Measurements from ENCODE around the gene SLFNL1.

The SLFNL1 gene

DNA sequence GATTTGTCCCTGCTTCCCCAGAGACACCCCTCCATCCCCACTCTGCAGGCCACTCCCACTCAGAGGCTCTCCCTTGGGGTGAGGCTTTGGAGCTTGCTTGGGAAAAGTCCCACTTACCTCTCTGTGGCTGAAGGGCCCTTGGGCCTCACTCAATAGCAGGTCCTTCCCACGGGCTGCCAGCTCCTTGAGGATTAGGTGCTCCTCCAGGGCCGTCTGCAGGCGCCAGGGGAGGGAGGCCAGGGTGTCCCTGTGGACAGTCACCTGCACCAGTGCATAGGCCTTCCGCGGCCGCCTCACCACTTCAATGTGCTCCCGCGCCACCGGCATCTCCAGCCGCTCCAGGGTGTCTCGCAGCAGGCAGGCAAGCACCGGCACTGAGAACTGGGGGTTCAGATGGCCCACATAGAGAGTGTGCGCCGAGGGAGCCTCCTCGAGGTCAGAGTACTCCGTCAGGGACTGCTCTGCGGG lies 1.4 kb downstream of the SLFNL1 start:
- DNase-seq (ENCODE audit: low read depth), result no peak

DNA sequence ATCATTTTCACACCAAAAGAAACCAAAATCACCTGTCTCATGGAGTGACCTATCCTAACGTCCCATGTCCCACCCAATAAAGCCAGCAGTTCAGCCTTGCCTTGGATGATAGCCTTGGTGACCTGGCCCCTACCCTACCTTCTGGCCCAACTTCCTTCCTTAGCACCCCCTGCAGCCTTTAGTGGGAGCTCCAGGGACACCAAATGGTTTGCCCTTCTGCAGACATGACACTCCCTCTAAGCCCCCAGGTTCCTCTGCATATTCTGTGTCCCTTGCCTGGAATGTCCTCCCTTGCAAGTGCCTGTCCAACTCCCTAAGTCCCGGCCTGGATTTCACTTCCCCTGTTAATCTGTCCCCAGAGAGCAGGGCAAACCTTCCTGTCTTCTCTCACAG lies 2.2 kb downstream of the SLFNL1 start:
- DNase-seq (ENCODE audit: low read depth), result no peak

DNA sequence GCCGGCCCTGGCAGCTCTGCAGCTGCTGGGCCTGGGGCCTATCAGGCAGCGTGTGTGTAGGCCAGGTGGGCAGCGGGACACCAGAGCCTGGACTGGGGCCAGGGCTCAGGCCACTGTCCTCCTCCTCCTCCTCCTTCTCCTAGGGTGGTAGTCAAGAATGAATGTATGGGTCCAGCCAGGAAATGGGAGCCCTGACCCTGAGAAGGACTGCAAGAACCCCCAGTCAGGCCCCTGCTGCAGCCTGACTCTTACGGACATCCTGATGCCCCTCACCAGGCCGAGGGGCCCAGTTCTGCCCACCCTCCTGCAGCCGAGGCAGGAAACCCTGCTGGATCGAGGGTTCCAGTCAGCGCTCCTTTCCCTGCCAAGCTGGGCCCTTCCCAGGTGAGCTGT lies 3.5 kb downstream of the SLFNL1 start:
- no peak for DNase-seq (ENCODE audit: low read depth)

DNA sequence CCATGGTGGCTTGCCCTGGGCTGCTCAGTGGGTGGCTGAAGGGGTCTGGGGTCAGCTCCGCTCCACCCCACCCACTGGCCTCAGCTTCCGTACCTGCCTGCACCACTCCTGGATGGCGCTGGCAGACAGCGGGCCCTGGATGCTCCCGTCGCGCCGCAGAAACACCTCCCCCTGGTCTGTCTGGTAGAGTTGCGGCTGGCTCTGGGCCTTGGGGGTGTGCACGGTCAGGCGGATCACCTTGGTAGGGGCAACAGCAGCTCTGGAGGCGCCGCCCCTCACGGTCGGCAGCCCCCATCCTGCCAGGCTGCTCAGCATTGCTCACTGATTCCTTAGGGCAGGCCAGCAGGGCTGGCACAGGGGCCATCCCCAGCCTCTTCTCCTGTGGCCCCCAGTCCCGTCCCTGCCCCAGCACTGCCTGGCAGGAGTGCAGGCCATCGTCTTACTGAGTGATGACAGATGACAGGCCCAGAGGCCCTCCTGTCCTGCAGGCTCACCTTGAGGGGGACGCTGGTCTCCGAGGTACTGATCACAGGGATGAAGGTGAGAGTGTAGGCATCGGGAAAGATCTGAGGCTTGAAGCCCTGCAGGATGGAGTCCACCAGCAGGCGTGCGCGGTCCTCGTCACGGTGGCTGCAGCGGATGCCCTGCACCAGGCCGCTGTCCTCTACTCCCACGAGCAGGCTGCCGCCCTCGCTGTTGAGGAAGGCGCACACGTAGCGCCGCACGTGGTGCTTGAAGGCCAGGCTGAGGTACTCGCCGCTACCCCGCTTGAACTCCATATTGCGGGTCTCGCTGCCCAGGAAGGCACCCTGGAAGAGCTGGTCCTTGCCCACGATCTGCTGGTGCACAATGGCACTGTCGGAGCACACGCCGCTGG lies 4.1 kb downstream of the SLFNL1 start:
- DNase-seq (ENCODE audit: low read depth), result no peak

DNA sequence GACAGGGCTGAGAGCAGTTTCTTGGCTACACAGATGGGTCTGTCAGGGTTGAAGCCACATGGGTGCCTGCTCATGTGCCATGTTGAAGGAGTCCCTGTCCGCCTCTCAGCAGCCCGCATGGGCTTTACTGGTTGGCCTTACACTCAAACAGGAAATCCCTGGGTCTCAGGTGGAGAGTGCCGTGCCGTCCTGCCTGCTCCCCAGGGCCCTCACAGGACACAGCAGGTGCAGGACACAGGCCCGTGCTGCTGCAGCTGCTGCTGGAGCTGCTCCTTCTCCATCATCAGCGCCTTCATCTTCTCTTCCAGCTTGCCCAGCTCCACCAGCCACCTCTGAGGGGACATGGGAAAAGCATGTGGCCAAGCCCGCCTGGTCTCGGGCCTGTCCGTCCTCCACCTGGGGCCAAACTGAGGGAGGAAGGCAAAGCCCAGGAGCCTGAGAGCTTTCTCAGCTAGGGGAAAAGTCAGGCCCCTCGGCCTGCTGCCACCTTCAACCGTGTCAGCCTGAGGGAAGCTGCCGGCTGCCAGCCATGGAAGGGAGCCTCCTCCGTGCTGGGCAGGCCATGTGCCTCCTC lies 5.5 kb downstream of the SLFNL1 start:
- DNase-seq (ENCODE audit: low read depth), result no peak

DNA sequence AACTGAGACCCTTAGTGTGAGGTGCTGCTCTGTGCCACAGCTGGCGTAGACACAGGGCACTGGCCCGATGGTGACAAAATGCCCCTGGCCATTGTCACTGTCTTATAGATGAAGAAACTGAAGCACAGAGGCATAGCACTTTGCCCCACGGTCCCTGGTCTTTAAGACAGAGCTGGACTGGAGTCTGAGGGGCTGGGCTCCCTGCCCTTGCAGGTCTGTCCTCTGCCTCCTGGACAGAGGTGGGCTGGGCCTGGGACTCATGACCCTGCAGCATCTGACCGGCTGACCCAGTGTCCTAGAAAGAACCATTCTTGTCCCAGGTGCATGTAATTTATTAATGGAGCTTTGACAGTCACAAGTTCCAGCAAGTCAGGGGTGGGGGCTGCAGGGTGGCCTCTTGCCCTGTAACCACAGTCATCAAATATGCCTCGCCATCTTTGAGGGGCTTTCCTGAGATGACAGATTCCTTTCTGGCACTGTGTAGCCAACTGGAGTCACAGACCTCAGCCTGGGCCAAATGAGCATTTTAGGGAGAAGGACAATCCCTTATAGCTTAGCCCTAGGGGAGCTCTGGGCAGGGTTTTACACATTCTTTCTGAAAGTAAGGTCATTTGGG lies 6.1 kb downstream of the SLFNL1 start:
- no peak for DNase-seq (ENCODE audit: low read depth)

DNA sequence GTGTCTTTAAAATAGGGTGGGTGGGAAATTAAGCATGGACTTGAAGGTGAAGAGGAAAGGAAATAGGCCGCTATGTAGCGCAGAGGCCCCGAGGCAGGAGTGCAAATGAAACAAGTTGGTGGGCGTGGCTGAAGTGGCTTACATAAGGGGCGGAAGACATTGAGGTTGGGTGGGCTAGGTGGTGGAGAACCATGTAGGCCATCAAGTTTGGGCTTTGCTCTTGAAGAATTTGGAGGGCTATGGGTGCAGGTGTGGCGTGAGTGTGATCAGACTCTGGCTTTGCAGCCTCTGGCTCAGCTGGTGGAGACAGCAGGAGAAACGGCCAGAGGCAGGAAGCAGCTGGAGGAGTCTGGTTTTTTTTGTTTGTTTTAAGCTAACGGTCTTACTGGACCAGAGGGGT lies 6.7 kb downstream of the SLFNL1 start:
- no peak for DNase-seq (ENCODE audit: low read depth)

DNA sequence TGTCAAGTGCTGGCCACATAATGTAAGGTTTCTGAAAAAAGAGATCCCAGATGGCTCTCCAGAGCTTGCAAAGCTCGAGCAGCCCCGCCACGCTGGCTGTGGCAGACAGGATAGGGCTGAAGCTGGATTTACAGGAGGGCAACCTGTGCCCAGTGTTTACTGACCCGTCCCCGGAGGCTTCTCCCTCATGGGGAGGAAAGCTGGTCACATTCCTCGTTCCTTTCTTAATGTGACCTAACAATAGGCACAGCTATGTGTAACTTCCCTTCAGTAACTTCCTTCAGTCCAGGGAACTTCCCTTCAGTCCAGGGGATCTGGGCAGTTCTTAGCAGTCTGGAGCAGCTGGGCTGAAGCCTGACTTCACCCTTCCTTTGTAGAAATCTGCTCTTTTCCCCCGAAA lies 7.7 kb downstream of the SLFNL1 start:
- DNase-seq (ENCODE audit: low read depth), result no peak

DNA sequence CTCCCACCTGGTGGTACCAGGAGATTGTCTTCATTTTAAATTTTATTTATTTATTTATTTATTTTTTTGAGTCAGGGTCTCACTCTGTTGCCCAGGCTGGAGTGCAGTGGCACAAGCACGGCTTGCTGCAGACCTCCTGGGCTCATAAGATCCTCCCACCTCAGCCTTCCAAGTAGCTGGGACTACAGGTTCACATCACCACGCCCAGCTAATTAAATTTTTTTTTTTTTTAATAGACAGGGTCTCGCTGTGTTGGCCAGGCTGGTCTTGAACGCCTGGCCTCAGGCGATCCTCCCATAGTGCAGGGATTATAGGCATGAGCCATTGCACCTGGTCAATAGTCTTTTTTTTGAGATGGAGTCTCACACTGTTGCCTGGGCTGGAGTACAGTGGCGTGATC lies 8.5 kb downstream of the SLFNL1 start:
- DNase-seq (ENCODE audit: low read depth), result no peak

DNA sequence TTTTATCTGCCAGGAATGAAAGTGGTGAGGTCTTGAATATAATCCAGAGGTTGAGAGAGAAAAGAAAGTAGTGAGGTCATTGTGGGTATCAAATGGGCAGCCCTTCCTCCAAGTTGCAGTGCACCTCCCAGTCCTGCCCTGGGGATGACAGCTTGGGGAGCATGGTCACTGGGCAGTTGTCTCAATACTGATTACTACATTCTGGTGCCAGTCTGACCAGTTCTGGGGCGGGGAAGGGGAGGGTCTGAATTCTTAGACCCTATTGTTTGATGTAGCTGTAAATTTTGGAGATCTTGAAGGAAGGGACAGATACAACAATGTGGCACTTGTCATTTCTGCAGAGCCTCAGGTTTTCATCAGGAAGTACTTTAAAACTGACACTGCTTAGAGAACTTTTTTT lies 11.2 kb downstream of the SLFNL1 start:
- DNase-seq (ENCODE audit: low read depth), result no peak

DNA sequence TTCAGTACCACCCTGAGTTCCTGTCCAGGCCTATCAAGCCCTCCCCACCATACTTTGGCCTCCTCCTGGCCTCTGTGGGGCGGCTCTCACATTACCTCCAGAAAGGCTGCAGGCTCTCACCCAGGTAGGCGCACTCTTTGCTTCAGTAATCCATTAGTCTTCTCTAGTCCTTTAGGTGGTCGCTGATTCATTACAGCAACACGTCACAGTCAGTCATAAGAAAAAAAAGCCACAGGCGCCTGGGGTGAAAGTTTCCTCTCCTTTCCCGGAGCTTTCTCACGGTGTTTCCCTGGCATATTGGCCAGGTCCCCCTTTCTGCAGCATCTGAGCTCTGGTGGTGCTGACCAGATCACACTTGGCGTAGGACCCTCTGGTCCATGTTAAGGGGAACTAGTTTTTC lies 12.1 kb downstream of the SLFNL1 start:
- DNase-seq (ENCODE audit: low read depth), result no peak

DNA sequence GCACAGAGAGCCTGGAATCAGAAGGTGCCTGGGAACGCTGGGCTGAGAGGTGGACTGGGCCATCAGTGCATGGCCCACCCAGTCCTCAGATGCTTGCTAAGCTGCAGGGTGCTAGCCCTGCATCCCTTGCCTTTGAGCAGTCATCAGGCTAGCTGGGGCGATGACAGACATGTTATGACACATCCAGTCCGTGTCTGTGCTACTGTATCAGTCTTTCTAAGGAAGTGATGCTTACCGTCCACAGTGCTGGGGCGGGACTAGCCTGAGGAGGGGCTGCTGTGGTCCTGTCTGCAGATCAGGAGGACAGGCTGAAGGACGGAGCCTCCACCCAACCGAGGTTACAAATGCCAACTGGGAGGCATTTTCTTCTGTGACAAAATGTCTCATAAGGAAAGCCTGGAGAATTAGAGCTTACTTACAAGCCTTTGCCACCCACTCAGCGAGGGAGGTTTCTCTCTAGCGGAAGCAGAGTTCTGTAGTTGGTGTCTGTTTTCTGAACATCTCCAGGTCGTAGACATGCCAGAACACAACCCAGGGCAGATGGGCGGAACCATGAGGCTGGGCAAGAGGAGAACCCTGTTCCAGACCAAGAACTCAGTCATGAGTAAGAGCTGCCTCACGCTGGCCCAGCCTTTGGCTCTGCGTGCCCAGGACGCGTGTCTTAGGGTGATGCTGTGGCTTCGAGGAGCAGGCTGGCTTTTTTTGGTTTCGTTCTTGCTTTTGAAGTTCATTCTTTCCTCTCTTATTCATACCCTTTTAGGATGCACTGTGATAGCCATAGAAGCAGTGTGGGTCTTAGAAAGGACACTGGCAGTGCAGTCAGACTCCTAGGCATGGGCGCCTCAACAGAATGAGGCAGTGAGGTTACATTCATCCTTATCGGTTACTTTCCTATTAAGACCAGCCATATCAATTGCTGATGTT lies 14.3 kb downstream of the SLFNL1 start:
- DNase-seq (ENCODE audit: low read depth), result no peak

DNA sequence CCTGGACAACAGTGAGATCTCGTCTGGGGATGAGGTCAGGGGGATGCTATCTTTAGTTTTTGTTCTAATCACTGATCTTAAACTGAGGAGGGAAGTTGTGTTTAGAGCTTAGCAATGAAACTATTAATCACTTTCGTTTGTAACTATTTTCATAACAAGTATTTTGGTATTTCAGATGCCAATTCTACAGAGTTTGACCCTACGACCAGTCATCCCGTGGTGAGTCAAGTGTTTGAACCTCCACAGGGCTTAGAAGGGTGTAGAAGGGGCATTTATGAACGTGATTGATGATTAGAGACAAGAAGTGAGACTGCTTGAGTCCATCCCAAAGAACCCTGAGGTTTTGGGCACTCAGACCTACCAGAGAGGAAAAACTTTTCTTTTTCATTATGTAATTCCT lies 15.6 kb downstream of the SLFNL1 start:
- DNase-seq (ENCODE audit: low read depth), result no peak

DNA sequence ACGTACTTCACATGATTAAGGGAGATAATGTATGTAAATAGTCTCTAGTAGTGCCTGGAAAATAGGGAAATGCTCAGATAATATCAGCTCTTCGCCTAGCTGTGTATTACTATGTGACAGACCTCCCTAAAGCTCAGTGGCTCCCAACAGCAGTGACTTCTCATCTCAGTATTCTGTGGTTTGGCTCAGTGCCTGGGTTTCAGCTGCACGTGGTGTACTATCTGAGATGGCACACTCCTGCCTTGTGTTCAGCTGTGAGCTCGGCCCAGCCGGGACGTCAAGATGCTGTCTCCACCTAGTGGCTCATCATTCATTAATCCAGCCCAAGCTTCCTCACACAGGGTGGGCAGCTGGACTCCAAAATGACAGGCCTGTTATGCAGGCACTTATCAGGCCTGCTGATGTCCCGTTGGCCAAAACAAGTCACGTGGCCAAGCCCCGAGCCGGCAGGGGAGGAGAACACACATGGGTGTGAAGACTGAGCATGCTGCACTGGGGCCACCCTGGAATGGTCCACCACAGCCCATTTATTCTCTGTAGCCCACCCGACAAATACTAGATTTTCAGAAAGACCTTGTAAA lies 17.8 kb downstream of the SLFNL1 start:
- peak; percentile 67 for DNase-seq (ENCODE audit: low read depth)

DNA sequence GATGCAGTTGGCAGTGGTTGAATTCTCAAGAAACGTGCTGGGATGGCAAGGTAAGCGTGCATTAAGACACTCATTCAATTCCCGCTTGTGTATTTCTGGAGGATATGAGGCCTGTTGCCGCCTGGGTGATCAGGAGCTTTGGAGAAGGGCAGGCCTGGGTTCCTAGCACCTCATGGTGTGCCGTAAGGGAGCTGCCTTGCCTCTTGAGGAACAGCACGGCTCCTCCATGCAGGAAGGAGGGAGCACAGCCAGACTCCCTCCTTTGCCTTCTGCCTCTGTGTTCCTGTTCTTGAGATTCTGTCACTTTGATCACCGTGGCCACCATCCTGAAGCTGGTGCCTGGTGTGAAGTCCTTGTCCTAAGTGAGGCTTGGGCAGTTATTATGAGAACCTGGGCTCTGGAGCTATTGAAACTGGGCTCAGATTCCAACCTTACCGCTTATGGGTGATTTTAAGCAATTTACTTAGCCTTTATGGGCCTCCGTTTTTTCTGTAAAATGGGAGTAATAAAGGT lies 18.3 kb downstream of the SLFNL1 start:
- no peak for DNase-seq (ENCODE audit: low read depth)

DNA sequence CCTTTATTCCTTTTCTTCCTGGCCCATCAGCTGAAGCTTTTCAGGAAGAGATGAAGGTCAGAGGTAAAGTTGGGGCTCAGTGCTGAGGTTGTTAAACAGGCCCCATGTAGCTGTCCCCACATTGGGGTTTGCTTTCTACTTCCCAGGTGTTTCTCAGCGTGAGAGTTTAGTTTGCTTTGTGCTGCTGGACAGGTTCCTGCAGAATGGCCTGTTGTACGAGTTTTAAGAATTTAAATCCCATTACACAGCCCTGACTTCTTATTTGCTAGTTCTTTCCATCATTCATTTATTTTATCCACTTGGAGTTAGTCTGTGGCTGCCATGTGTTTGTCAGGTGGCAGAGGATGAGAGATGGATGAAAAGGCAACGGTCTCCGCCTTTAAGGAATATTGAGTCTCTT lies 22.9 kb downstream of the SLFNL1 start:
- DNase-seq (ENCODE audit: low read depth), result no peak

DNA sequence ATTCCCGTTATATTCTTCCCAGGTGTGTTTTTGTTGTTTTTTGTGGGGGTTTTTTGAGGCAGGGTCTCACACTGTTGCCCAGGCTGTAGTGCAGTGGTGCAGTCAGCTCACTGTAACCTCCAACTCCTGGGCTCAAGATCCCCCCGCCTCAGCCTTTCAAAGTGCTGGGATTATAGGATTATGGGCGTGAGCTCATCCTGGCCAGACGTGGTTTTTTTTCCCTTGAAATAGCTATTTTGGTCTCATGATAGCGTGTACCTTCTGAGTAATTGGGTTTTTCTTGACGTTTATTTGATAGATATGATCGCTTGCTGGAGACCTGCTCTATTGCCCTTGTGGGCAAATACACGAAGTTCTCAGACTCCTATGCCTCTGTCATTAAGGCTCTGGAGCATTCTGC lies 24.4 kb downstream of the SLFNL1 start:
- DNase-seq (ENCODE audit: low read depth), result no peak

DNA sequence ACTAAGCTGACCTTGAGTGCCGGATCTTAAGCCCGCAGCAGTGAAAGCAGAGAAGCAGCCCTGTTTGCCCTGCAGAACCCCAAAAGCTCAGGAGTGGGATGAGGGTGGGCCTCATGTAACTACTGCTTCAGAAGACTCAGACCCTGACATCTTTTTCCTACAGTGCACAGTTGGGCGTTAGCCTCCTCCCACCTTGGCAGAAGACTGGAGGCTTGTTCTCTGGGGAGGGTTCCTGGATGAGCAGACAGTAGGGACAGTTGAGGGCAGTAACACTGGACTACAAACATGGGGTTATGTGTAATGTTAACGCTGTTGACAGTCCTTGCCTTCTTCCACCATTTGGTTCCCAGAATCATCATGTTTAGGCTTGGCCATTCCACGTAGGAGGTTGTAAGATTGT lies 32.5 kb downstream of the SLFNL1 start:
- no peak for DNase-seq (ENCODE audit: low read depth)

DNA sequence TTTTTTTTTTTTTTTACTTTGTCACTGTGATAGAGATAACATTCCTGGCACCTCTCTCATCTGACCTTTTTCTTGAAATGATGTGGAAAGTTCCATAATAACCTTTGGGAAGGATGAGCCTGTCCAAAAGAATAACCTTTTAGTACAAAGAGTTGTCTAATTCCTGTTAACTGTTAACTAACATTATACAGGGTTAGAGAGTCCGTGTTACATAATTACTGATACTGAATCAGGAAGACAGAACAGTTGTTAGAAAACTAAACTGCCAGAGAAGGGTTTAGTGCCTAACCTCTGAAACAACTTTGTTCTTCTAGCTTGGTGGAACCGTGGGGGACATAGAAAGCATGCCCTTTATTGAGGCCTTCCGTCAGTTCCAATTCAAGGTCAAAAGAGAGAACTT lies 33.2 kb downstream of the SLFNL1 start:
- DNase-seq (ENCODE audit: low read depth), result no peak

DNA sequence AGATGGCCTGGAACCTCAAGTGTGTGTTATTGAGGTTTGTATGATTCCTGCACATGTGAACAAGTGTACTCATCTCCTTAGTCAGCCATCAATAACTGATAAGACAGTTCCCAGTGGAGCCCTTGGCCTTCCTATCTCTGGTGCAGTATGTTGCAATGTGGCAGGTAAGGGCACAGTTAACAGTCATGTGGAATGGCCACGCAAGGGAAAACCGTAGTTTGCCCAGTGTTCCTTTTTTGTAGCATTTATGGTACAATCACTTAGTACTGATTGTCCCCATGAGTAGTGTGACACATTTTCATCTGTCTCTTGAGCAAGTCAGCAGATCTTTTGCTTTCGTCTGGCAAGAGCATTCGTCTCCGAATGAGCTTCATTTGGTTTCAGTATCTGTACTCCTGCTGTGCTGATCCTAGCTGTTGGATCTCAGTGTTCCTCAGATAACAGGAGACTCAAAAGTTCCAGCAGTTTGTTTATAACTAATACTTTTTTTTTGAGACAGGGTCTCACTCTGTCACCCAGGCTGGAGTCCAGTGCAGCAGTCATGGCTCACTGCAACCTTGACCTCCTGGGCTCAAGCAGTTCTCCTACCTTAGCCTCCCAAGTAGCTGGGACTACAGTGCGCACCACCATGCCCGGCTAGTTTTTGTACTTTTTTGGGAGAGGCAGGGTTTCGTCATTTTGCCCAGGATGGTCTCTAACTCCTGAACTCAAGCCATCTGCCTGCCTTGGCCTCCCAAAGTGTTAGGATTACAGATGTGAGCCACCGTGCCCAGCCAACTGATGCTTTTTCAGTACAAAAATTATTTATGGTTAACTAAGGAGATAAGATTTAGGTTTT lies 33.9 kb downstream of the SLFNL1 start:
- DNase-seq (ENCODE audit: low read depth), result no peak

DNA sequence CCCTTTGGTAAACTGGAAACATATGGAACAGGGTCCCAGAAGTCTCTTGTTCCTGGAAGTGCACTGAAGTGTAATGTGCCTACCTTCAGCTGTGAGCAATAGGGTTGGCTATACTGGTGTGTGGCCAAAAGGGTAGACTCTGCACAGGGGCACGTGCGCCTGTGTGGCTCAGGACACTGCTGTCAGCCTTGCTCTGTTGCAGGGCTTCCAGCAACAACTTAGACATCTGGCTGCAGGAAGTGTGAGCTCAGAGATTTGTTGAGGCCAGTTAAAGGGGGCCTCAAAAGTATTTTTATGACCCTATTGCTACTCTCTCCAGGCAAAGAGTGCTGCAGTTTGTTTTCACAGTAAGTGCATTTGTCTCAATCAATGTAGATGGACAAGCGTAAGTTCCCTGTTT lies 34.6 kb downstream of the SLFNL1 start:
- DNase-seq (ENCODE audit: low read depth), result no peak
